Activated T-cell treated with anti-CD3 and anti-CD28 coated beads for 48 hours (primary cell): ENCODE data around the gene CLCN1.

ENCODE experiments used
- DNase-seq: peaks from one replicate; pipeline ENCODE4 v3.0.0-alpha.2; 2020; ENCODE audit warnings: low read depth

The CLCN1 gene

DNA sequence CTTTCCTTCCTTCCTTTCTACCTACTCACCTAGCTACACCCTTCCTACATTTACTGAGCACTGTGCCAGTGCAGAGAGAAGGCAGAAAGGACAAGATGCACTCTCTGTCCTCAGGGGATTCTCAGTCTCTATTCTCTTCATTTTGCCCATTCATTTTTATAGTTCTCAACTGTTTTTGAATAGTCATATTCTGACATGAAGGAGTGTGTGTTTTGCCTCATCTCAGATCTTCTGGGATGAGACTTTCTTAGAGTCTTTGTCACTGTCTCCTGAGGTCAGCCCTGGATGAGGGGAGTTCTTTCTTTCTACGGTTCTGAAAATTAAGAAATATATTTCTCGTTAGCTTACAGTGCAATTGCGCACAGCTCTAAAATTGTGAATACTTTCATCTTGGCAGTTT lies 21.3 kb downstream of the CLCN1 start:
- DNase-seq = no peak

DNA sequence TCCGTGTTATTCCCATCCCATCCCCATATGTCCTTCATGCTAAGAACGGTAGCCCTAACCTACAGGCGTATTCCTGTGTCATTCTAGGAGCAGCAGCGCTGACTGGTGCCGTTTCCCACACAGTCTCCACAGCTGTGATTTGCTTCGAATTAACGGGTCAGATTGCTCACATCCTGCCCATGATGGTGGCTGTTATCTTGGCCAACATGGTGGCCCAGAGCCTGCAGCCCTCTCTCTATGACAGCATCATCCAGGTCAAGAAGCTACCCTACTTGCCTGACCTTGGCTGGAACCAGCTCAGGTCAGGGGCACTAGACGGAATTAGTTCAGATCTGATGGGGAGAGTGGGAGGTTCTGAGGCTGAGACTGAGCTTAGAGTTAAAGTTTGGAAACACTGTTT lies 25.9 kb downstream of the CLCN1 start:
- DNase-seq = no peak

DNA sequence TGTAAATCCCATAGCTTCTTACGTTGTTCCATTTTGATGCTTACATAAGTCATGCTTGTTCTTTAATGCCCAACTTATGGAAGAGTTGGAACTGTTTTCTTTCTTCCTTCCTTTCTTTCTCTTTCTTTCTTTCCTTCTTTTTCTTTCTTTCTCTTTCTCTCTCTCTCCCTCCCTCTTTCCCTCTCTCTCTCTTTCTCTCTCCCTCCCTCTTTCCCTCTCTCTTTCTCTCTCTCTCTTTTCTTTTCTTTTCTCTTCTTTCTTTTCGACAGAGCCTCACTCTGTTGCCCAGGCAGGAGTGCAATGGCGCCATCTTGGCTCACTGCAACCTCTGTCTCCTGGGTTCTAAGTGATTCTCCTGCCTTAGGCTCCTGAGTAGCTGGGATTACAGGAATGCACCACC lies 27.7 kb downstream of the CLCN1 start:
- DNase-seq = no peak

DNA sequence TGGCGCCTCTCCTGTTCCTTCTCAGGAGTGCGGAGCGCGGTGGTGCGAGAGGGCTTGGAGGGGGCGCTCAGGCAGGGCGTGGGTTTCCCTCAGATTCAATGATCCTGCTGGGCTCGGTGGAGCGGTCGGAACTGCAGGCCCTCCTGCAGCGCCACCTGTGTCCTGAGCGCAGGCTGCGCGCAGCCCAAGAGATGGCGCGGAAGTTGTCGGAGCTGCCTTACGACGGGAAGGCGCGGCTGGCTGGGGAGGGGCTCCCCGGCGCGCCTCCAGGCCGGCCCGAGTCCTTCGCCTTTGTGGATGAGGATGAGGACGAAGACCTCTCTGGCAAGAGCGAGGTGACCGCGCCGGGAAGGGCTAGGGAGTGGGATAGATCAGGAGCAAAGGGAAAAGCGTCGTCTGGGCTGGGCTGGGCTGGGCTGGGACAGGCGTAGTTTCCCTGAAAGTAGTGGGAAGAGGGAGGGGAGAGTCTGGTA lies 29.6 kb downstream of the CLCN1 start:
- DNase-seq = peak; percentile 70

DNA sequence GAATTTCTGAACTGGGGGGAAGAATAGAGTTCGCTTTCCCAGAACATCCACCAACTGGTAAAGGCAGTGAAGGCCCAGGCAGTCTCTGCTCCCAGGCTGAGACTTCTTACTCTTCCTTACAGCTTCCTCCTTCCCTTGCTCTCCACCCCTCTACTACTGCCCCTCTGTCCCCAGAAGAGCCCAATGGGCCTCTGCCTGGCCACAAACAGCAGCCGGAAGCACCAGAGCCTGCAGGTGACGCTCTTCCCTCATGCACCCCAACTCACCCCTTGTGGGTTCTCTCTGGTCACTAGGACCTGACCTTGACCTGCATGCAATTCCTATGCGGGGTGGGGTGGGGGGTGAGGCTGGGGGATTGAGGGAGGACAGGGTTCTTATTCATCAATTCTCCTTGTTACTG lies 30.1 kb downstream of the CLCN1 start:
- DNase-seq = no peak

DNA sequence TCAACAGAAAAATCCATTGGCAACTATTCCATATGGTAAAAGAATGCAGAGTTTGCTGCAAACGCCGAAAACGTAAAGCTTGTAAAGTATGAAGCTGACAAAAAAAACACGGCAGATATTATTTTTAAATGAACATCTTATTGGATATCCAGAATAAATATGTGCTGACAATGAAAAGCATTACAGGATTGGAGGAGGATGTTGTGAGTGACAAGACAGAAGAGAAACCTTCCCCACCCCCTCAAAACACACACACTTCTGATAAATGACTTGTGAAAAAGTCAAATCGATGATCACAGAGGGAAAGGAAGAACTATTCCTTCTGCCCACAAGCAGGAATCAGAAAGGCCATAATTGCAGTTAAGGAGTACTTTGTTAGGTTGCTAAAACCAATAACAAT lies 32.0 kb downstream of the CLCN1 start:
- DNase-seq = no peak

DNA sequence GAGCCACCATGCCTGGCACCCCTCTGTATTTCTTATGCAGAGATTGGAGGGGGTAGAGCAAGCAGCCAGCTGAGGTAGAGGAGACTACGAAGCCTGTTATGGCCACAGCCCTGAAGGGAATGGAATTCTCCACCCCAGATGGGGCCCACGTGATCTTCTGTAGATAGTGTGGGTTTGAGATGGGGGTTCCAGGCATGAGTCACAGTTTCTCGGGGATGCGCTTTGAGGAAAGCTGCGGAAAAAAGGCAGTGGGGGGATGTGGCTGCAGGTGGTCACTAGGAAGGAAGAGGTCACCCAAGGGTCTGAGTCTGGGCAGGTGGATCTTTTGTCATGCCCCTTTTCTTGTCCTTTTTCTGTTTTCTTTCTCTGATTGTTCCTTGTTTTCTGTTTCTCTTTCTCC lies 35.1 kb downstream of the CLCN1 start:
- DNase-seq = no peak

DNA sequence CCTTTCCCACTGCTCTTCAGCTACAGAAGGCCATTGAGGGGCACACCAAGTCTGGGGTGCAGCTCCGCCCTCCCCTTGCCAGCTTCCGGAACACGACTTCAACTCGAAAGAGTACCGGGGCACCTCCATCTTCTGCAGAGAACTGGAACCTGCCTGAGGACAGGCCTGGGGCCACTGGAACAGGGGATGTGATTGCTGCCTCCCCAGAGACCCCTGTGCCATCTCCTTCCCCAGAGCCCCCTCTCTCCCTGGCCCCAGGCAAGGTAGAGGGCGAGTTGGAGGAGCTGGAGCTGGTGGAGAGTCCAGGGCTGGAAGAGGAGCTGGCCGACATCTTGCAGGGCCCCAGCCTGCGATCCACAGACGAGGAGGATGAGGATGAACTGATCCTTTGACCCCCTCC lies 35.7 kb downstream of the CLCN1 start:
- DNase-seq = no peak

DNA sequence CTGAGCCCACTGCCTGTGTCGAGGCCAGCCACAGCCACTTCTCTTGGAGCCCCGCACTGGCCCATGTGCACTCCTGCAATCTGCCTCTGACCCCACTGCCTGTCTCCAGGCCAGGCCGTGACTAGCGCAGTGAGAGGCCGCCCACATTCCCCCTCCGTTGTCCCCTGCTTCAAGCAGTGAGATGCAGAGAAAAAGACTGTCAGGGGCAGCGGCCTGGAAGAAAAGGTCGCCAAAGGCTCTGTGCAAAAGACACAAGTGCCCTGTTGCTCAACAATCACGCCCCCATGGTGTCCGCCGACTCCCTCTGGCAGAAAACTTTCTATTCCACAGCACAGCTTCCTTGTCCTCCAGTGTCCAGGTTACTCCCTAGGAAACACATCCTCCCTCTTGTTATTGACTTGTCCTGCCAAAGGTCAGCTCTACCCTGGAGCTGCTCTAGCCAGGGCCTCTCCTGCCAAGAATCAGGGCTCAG lies 36.7 kb downstream of the CLCN1 start:
- no peak for DNase-seq

DNA sequence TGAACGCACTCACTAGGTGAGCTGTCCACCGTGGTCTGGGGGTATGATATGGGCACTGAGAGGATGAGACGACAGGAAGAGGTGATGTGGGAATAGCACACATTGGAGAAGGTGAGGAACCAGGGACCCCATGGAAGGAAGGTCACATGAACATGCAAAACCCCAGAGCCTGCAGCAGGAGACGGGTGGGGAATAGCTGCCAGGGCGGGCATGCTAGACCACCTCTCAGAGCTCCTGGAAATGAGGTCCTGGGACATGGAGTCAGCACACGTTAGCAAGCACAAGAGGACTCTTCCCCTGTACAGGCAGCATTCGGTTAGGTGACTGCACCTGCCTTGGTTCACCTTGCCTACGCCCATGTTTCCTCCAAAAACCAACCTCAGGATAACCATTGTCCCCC lies 38.5 kb downstream of the CLCN1 start:
- DNase-seq = no peak

DNA sequence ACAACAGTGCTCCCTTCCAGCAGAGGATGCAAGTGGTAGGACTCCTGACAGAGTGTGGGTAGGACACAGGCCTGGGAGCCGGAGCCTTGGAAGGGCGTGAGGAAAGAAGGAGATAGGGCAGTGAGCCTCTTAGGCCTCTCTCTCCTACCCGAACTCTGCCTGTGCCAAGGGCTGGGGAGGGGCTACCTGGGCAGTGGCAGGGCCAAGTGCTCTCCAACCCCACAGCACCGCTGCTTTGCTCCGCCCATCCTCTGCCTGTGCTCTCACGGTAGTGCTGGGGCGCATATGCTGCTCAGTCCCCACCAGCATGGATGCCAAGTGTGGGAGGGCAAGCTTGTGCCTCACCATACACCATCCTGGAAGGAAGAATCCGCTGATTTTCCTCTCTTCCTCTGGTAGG lies 39.1 kb downstream of the CLCN1 start:
- no peak for DNase-seq

DNA sequence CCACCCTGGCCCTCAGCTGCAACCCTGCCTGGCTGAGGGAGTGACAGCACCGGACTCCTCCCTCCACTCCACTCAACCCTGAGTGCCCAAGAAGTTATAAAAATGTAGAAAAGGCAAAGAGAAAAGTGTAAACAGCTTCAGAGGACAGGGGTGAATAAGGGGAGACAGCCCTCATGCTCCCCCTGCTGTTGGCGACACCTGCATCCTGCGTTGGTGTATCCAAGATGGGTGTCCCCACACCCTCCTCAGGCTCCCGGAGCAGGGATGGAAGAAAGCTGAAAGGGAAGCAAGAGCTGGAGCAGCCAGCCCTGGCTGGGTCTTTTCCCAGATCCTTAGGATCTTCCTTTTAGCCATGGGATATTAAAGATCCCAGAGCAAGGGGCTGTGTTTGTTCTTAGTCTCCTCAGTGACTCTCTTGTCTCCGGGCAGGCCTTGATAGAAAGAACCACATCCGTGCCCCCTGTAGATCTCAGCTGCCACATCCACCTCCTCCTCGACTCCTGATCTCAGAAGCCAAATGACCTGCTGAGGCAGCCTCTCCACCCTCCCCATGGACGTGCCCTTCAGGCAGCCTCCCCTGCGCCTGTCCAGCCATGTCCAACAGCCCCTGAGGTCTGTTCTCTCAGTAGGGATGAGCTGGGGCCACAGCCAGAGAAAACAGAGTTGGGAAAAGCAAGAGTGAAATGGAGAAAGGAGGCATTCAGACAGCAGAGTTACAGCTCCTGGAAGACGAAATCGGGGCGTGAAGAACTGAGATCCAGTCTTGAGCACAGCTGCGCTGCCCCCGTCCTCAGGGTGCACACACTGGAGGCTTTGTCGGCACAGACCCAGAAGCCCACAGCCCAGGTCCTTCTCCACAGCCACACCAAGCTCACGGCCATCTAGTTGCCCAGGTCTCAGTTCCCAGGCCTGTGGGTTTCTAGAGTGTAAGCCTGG lies 39.8 kb downstream of the CLCN1 start:
- no peak for DNase-seq

DNA sequence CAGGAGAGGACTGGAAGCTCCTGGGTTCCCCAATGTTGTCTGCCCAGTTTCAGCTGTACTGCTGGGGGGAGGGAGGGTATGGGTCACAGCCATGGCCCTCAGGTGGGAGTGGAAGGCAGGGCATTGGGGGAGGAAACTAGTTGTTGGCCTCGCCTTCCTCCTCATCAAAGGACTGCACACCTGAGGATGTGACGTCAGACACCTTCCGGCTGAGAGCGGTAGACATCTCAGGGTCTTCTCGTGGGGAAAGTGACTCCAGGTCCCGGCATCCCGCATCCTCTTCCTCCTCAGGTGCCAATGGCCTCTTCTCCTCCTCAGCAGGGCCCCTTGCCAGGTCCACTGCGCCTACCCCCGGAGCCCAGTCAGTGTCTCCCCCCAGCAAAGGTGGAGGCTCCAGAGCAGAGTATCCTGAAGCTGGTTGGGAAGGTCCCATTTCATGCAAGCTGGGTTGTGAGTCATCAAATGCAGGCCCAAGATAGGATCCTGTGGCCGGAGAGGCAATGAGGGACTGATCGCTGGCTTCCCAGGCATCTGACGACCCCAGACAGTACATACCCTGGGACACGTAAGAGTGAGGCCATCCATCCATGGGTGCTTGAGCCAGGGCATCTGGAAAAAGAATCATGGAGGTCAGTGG lies 40.6 kb downstream of the CLCN1 start:
- DNase-seq = no peak

DNA sequence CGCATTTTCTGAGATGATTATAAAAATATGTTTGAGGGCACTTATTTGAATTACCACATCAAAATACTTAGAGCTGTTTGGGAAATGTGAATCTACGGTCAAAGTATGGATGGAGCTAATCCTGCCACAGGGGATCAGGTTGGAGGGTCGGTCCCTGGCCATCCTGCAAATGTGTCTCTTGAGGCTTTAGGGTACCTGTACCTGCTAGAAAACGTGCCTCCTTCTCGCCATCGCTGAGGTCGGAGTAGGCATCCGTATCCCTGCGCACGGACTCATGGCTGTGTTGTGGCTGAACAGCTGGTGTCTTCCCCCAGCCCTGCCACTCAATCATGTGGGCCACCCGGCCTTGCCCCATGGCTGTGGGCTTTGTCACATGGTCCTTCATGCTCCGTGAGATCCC lies 42.7 kb downstream of the CLCN1 start:
- no peak for DNase-seq

DNA sequence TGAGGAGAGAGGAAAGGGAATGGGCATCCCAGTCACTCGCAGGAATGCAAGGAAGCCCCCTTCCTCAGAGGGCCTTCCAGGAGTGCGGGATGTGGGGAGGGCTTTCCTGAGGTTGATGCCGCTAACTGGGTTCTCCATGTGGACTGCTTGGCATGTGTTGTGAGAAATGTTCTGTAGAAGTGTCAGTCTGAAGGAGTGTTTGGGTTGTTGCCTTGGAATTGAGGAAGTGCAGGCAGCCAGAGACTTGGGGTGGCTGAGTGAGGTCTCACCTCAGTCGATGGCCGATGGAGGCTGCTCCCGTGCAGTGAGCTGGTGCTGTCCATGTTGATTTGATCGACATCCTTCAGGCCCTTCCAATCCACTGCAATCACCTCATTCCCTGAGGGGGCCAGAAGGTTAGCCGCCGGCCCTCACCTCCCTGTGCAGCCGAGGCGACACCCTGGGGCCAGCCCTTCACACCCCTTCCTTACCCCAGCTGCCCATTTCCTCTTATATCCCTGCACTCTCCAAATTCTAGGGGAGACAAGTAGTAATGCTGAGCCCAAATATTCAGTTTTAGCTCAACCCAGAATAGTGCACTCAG lies 44.0 kb downstream of the CLCN1 start:
- no peak for DNase-seq

DNA sequence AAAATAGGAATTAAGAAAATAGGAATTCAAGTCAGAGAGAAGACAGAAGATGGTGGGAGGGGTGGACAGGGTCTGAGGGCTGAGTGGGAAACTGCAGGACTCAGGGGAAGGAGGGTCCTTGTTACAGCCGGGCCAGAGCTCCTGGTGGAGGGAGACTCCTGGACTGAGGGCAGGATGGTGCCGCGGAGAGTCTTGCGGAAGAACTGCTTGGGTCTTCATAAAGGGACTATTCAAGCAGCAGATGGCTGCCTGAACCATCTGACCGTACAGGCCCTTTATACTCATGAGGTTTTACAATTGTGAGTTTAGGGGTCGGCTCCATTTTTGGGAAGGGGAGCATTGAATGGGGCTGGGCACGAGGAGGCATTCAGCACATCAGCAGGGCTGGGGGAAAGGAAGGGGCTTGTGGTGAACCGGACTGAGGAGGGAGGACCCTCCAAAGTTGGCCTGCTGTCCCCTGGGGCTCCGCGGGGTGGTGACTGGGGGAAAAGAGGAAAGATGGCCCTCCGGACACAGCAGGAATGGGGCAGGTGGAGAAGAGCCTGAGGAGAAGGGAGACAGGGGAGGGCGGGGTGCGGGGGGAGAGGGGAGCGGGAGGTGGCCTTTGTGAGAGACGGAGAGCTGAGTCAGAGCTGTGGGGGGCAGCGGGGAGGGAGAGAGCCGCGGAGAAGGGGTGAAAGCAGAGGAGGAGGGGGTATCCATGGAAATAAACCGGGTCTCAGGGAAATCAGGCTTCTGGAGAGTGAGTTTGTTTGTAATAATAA lies 45.1 kb downstream of the CLCN1 start:
- DNase-seq = no peak

DNA sequence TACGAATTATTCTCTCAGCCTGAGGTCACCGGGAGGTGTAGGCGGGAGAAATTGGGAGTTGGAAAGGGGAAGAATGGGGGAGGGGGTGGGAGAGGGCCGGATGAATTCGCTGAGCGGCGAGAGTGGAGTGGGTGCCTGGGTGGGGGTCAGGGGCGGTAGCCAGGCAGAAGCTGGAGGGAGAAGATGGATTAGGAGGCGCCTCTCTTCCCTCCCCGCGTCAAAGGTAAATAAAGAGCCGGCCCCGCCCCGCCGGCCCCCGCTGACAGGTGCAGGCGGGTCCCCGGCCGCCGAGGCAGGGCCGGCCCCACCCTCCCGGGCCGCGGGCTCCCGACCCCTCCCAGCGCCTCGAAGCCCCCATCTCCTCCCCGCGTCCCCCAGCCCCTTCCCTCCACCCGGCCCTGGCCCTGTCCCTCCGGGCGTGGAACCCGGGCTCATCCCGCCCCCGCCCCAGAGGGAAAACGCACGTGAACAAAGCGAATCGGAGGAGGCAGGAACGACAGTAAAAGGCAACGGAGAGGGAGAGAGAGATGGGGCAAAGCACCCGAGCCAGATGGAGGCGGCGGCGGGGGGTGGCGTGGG lies 45.7 kb downstream of the CLCN1 start:
- no peak for DNase-seq

DNA sequence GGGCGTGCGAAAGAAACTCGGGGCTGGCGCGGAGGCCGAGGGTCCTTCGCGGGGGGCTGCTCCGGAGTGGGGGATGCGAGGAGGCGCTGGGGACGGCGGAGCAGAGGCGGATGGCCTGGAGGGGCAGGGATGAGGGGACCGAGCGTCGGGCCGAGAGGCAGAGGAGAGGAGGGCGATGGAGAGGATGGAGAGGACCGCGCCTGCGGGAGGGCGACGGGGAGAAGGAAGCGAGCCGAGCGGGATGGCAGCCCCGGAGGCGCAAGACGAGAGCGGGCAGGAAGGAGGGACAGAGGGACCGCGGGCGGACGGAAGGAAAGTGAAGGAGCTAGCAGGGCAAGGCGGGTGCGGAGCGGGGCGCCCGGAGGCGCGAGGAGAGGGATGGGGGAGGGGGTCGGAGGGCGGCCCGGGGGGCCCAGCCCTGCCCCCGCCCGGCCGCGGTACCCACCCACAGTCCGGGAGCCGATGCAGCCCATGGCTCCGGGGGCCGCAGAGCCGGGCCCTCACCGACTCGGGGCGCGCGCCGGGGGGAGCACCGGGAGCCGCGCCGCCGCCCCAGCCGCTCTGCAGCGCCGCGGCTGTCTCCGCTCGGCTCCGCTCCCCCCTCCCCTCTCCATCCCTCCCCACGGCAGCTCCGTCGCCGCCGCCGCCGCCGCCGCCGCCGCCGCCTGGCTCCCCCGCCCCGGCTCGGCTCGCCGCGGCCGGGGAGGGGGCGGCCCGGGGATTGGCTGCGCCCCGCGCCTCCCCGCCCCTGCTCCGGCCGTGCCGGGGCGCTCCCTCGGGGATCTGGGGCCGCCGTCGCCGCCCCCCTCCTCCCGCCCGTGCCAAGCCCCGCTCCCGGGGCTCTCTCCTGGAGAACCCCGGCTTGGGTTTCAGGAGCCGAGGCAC lies 46.5 kb downstream of the CLCN1 start, which contains the start of gene FAM131B:
FAM131B (minus strand) TSS at position 583 of the 885 bp plus-strand sequence; CDS start at position 473, 110 bp downstream.
- peak; percentile 23 for DNase-seq

DNA sequence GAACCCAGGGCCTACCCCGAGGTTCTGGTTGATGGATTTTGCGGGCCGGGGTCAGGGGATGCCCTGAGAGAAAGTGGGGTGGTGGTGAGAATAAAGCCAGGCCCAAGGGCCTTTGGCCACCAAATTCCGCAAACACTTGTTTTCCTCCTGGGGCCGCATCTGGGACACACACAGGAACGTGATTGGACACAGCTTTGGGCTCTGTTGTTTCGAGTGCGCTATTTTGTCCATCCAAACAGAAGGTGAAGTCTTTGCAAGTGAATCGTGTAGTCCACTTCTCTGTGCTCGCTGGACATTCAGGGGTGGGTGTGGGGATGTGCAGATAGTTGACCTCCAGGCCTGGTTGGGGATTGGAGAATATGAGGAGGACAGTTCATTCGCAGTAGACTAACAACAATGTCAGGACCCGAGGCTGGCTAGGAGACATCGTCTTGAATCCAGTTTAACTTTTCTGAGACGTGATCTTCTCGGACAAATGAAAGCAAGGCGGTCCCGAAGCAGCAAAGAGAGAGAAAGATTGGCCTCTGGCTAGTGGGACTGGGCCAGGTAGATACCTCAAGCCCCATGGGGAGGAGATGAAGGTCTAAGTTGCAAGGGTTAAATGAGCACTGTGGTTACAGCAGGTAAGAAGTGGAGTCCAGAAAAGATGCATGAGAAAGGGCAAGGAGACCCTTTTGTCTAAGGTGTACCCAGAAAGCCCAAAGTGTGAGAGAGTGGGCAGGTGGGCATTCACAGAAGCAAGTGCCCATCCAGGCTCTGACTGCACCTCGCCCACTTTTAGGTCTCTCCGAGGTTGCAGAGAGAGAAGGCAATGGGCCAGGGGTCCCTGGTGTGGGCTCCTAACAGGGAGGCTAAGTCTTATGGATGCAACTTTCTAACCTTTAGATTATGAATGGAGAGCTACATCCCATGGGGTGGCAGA lies 47.4 kb downstream of the CLCN1 start:
- DNase-seq = no peak

DNA sequence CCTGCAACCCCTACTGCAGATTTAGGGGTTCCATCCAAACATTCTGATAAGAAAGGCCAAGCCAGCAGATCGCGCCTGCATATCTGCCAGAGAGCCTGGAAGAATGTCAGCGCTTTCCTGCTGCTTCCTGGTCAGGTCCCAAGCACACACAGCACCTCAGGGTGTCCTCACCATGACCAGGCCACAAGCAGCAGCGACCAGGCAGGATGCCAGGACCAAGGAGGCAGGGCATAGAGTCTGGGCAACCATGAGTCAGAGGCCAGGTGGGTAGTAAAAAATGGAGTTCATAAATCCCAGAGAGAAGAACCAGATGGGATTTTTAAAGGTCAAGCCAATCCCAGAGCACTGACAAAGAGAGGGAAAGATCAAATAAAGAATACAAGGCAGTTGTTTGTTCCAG lies 52.1 kb downstream of the CLCN1 start:
- DNase-seq = no peak
